Measurements from ENCODE around the gene COX6B2. TPM values are rescaled to one million over a fixed set of nuclear protein-coding genes. Genes with fewer than 3 reads are reported as not detected.

Gene COX6B2
- total and polyA plus RNA-seq, 2 donors (not counting 3 experiments of a cell fraction or from before 2014, with no cell fraction given) = not detected

DNA sequence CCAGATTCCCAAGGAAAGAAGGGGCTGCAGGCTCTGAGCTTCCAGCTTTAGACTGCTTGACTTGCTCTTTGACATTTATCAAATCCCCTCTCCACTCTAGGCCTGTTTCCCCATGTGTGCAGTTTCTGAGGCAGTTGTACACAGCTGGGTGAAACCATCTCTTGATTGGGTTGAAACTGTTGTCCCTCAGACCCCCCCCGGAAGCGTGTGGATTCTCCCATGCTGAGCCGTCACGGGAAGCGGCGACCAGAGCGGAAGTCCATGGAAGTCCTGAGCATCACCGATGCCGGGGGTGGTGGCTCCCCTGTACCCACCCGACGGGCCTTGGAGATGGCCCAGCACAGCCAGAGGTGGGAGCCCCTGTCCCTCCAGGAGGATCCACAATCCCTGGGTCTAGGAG lies 51.0 kb downstream of the COX6B2 start:
- Histone ChIP-seq H3K79me2 (ENCODE audit: control insufficient read depth, insufficient read depth, low read length) (no peaks in the 10 kb centered on the region), H4K20me1 (replicated peaks; ENCODE audit: control insufficient read depth, extremely low read depth, insufficient read depth, low read length) (no peaks in the 10 kb centered on the region), H3K27ac (ENCODE audit: insufficient read depth, low read depth, low read length) (no peak overlapping the region), H3K9me3 (replicated peaks; ENCODE audit: control insufficient read depth, insufficient read depth, low read length) (no peaks in the 10 kb centered on the region), H3K36me3 (ENCODE audit: control insufficient read depth in 2 of 2, extremely low read depth in 1 of 2, insufficient read depth in 2 of 2, low read length in 2 of 2) (no peaks in the 10 kb centered on the region), H2AFZ (ENCODE audit: low read depth, low read length) (no peak overlapping the region), H3K4me2 (ENCODE audit: insufficient read depth, low read length) (no peak overlapping the region), H3K27me3 (ENCODE audit: control insufficient read depth in 2 of 2, insufficient read depth in 2 of 2, low read length in 2 of 2) (peaks cover 0 to 3% of the 10 kb centered on the region in 2 experiments), H3K9ac (replicated peaks; ENCODE audit: extremely low read depth, insufficient read depth, low read length) (no peak overlapping the region), H3K4me3 (replicated peaks in 1 of 3; ENCODE audit: insufficient read depth in 1 of 3, low read depth in 1 of 3, low read length in 3 of 3) (no peak overlapping the region), H3K4me1 (ENCODE audit: control insufficient read depth, extremely low read depth, insufficient read depth, low read length) (no peaks in the 10 kb centered on the region), H3K9me1 (replicated peaks; ENCODE audit: control insufficient read depth, extremely low read depth, insufficient read depth, low read length) (no peaks in the 10 kb centered on the region)
- no peak for DNase-seq (ENCODE audit: low read depth, low spot score)
- CTCF ChIA-PET = interaction anchor here (2.4 to 3.8 kb wide), 4 partner anchors 9 to 163 kb away, joined by 8 to 51 read pairs (median 18); partner anchors contain the start of gene TMEM238
- intact Hi-C loops (cut with micrococcal nuclease) (loop anchor here (5.0 kb wide), 1 partner anchor 161 kb away; no protein-coding TSS in a partner anchor), dilution Hi-C loops (cut with MboI; ENCODE audit: extremely low pct_ligation_motif_present, low sequenced_read_pairs) (no loop called here)
- no TSS peak for BruUV-seq (replicated peaks)
- POLR2A ChIA-PET = no interaction called here
- FAIRE-seq = no peak
- TF ChIP-seq POLR2AphosphoS5 (IDR thresholded peaks at IDR 0.05; ENCODE audit: insufficient read depth, low read depth, low read length) = no peak
- no peak for TF ChIP-seq JUN (IDR thresholded peaks at IDR 0.05; ENCODE audit: borderline replicate concordance, insufficient read depth, insufficient read length, low read depth)
- no peak for TF ChIP-seq MYC (IDR thresholded peaks at IDR 0.05; ENCODE audit: low read depth, low read length)
- no peak for TF ChIP-seq FOS (IDR thresholded peaks at IDR 0.05; ENCODE audit: borderline replicate concordance, insufficient read depth, low read length)
- no peak for TF ChIP-seq GATA2 (IDR thresholded peaks at IDR 0.05; ENCODE audit: insufficient read depth, insufficient read length, low read depth, low read length)
- TF ChIP-seq, protein P1, sequence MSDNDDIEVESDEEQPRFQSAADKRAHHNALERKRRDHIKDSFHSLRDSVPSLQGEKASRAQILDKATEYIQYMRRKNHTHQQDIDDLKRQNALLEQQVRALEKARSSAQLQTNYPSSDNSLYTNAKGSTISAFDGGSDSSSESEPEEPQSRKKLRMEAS (IDR thresholded peaks at IDR 0.05; ENCODE audit: insufficient read depth, insufficient read length) = no peak
- no peak for TF ChIP-seq EZH2 (IDR thresholded peaks at IDR 0.05; ENCODE audit: borderline replicate concordance, low read depth, low read length, severe bottlenecking)
- no peak for TF ChIP-seq POLR2A (IDR thresholded peaks at IDR 0.05; ENCODE audit: low read depth, low read length)
- TF ChIP-seq, protein P2, sequence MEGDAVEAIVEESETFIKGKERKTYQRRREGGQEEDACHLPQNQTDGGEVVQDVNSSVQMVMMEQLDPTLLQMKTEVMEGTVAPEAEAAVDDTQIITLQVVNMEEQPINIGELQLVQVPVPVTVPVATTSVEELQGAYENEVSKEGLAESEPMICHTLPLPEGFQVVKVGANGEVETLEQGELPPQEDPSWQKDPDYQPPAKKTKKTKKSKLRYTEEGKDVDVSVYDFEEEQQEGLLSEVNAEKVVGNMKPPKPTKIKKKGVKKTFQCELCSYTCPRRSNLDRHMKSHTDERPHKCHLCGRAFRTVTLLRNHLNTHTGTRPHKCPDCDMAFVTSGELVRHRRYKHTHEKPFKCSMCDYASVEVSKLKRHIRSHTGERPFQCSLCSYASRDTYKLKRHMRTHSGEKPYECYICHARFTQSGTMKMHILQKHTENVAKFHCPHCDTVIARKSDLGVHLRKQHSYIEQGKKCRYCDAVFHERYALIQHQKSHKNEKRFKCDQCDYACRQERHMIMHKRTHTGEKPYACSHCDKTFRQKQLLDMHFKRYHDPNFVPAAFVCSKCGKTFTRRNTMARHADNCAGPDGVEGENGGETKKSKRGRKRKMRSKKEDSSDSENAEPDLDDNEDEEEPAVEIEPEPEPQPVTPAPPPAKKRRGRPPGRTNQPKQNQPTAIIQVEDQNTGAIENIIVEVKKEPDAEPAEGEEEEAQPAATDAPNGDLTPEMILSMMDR (IDR thresholded peaks at IDR 0.05; ENCODE audit: extremely low read depth in 1 of 2, insufficient read depth in 1 of 2, low read depth in 1 of 2, low read length in 2 of 2) = no peak
